HG03442 (cell line): Measurements from ENCODE around the gene HMGN4.
"Not testable (repeated sequence)": the region's sequence is repeated elsewhere in the genome, so short reads cannot be mapped to it uniquely, and the experiment has no call there.

ENCODE experiments used
- ATAC-seq: cut with Tn5 transposase; IDR thresholded peaks from one replicate; pipeline ENCODE4 v1.9.1; 2021; ENCODE audit warnings: mild to moderate bottlenecking, moderate library complexity; ENCODE audit not compliant: unreplicated experiment

Gene HMGN4

DNA sequence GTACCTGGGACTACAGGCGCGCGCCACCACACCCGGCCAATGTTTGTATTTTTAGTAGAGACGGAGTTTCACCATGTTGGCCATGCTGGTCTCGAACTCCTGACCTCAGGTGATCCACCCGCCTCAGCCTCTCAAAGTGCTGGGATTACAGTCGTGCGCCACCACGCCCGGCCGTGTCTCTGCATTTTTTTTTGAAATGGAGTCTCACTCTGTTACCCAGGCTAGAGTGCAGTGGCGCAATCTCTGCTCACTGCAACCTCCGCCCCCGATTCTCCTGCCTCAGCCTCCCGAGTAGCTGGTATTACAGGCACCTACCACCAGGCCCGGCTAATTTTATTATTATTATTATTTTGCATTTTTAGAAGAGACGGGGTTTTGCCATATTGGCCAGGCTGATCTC is 9.2 kb downstream of the HMGN4 start:
- not testable (repeated sequence) for ATAC-seq

DNA sequence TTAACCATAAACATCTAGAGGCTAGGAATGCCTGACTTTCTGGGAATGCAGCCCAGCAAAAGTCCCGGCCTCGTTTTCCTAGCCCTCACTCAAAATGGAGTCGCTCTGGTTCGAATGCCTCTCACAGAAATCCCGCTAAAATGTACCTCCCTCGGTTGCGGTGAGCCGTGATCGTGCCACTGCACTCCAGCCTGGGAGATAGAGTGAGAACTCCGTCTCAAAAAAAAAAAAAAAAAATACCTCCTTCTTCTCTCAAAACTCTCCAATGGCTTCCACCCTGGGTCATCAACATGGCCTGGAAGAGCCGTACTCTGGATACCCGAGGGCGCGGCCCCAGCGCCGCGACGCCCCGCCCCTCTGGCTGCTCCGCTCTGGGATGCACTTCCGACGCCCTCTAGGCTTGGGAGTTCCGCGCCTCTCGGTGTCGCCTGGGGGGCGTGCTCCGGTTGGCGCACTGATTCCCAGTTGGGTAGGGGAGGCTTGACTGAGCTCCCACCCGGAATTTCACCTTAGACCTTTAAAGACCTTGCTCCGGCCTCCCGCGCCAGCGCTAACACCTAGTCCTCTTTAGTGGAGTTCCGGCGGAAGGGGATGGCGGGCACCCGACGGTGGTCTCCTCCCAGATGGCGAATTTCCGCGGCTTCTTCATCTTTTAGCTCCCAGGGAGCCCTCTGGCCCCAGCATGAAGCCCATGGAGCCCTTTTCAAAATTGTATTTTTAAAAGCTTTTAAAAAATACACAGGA is 12.3 kb downstream of the HMGN4 start:
- ATAC-seq: peak; percentile 27

DNA sequence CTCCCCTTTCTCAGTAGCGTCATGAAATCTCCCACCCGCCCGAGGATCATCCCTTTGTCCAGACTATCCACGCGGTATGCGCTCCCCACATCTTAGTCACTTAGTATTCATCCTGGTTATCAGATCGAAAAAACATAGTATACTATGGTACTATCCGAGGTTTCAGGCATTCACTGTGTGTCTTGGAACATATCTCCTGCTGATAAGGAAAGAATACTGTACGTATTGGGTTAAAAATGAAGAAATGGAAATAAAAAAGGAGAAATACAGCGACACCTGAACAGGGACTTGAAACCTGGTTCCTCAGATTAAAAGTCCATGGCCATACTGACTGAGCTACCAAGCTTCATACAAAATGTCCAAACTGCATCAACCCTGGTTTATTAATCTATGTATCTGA is 14.0 kb downstream of the HMGN4 start:
- no peak for ATAC-seq

DNA sequence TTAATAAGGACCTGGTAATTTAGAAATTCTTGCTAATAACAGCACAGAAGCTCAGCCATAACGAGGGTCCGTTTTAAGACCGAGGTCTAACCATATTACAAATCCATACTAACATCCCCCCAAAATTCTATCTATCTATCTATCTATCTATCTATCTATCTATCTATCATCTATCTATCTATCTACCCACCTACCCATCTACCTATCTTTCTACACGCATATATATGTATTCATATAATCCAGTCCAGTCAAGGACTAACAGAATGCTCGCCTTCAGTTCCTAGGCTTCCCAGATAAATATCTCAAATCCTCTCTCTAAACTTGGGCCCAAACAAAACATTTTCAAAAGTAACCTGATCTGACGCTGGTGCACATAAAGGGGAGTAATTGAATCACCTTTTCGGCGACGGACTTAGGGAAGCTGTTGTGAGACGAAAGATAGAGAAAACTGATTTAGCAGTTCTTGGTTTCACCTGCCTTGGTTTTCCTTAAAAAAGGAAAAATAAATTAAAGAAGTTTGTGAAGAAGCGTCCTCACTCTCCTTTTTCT is 14.5 kb downstream of the HMGN4 start:
- ATAC-seq: no peak

DNA sequence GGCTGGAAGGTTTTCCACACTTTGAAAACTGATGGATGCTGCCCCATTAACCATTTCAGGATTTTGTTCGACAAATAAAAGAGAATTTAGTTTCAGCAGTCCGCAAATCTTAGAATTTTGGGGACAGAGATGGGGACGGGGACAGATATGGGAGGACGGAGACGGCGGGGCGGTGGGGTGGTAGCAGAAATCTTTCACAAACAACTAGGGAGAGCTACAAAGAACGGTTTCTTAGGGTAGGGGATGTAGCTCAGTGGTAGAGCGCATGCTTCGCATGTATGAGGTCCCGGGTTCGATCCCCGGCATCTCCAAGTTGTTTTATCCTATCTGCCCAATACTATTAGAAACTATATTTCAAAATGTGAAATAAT is 15.1 kb downstream of the HMGN4 start:
- peak; percentile 33 for ATAC-seq

DNA sequence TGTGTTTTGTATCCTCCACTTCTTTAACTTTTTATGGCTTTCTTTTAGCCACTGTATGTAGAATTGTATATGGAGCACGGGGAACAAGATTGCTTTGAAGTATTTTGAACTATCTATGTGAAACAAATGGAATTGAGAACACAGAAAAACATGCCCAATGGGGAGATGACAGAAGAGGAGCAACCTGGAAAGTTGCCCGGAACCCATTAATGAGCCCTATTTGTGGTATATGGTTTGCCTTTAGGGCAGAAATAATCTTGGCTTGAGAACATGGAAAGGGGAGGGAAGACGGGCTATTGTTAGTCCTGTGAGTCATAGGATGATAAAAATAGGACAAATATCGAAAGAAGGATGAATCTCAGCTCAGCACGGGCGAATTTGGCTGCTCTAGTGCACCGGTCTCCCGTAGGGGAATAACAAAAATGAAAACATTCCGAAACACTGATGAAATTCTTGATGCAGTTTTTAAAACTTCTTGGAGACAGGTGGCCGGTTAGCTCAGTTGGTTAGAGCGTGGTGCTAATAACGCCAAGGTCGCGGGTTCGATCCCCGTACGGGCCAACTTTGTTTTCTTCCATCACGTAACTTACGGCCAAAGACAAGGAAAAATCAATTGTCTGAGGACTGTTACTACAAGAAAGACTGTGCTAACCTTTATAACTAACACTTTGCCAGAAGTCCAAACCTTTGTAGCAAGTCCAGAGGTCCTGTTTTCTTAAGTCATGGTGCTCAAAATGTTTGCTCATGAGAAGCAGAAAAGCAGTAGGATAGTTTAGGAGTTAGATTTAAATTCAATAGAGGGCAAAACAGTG is 15.7 kb downstream of the HMGN4 start:
- ATAC-seq: peak; percentile 36

DNA sequence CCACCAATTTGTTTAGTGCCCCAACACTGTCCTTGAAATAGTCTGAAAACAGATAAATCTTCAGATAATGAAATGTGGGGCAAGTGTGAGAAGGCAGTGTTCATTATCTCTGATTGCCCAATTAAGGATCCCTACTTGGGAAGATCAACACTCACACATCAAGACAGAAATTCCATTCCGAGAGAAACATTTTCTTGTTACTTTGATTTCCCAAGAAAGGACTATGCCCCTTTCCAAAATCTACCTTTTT is 16.2 kb downstream of the HMGN4 start:
- no peak for ATAC-seq

DNA sequence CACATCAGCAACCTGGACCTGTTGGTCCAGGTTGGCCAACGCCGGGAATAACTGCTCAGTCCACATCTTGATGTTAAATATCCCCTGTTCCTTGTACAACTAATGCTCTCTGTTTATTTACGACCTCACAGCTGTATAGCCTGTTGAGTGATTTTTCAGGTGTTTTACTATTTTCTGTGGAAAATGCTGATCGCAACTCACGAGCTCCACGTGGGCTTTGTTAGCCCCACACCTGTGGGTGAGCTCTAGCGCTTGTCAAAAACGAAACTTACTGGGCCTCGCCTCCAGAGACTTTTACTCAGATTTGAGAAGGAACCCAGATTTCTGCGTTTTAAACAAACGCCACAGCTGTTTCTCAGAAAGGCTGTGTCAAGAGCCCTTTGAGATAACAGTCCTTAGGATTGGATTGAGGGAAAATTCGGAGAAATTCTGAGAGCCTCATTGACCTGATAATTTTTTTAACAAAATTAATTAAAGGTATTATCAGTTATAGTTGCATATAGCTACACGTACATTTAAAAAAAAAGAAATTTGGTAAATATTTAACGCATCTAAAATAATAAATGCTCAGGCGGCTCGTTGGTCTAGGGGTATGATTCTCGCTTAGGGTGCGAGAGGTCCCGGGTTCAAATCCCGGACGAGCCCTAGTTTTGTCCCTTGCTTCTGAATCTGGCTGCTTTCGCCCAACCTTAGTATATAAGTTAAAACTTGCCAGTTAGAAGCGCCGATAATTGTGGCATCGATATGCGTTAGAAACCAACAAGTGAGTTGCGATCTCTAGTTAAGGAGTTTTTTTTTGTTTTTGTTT is 16.7 kb downstream of the HMGN4 start:
- no peak for ATAC-seq

DNA sequence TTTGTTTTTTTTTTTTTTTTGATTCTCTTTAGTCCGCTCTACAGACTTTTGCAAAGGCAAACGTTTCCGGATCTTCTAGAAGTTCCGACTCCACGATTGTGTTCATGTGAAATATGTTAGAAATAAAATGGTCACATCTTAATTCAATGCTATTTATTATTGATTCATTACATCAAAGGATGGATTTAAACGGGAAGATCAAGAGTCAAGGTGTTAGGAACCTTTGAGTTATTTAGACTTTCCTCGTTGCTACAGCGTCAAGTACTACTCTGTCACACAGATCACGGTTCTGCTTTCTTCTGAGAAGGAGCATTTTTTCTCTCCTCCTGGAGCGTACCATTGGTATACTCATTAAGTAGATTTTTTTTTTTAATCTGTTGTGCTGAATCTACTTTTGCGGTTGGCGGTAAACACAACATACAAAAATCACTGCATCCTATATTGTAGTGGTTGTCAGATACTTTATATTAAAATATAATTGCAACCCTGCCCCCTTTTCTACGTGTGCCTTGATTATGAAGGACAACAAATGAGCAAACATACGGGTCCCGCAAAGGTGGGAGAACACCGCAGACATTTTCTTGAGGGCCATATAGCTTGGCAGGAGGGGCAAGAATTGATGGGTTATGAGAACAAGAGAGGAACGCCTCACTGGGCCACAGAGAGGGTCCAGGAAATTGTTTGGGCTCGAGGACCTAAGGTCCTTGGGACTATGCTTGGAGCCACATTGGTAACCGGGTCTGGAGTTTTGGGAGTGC is 17.5 kb downstream of the HMGN4 start:
- ATAC-seq: no peak

DNA sequence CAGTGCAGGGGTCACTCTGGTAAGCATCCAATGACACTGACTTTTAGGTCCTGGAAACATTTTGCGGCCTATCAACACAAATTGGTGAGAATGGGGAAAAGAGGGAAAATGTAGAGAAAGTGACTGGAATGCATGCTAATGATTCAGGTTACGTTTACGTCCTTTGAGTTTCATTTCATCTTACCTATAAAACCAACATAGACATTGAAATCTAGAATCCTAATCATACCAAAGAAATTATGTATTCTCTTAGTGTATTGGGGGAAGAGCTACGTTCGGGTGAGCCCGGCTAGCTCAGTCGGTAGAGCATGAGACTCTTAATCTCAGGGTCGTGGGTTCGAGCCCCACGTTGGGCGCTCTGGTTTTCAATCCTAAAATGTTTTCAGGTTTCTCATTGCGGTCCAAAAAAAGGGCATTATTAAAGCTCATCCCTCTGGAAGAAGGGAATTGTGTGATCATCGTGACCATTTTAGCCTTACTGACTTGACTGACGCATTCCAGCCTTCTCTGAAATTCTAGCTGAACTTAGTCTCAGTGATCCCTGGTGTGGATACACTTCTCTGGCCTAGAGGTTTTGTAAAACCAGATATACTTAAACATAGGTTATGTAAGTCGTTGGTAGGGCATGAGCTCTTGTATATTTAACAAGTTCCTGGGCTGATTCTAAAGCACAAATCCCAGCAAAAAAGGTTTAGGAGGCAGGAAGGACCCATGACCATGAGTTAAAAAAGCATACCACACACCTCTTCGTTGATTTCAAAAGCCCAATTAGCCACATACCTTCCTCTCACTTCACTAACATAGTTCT is 18.3 kb downstream of the HMGN4 start:
- no peak for ATAC-seq

DNA sequence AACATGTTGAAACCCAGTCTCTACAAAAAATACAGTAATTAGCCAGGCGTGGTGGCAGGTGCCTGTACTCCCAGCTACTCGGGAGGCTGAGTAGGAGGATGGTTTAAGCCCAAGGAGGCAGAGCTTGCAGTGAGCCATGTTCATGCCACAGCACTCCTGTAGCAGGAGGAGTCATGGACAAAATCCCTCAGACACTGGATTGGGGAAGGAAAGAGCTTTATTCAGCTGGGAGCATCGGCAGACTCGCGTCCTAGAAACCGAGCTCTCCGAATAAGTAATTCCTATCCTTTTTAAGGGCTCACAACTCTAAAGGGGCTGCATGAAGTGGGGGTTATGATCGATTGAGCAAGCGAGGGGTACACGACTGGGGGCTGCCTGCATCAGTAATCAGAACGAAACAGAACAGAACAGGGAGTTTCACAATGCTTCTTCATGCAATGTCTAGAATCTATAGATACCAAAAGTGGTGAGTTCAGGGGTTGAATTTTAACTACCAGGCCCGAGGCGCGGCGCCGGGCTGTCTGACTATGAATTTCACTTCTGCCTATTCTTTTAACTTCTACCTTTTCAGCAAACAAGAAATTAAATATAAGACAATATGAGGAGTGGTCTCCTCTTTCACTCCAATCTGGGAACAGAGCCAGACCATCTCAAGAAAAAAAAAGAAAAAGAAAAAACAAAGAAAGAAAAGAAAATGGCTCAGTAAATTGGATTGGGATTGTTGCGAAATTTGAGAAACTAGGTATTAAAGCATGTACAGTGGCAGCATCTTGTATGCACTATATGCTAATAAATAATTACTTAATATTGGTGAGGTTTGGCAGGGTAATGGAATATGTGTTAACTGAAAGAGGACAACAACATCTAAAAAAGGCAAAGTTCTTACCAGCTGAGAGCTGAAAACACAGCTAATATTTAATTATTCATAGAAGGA is 23.6 kb downstream of the HMGN4 start:
- no peak for ATAC-seq

DNA sequence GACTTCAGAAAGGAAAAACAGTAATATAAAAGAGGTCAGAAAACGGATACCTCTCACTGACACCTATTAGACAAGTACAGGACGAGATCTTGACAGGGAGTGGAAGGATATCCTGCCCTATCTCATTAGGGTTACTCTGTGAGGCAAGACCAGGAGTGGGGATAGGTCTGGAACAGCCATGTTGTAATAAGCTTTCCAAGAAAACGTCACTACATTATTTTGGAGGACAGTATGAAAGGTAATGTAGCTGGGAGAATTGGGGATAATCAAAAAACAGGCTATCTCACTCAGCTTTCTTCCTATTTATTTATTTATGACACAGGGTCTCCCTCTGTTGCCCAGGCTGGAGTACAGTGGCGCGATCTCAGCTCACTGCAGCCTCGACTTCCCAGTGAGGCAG is 25.3 kb downstream of the HMGN4 start:
- no peak for ATAC-seq

DNA sequence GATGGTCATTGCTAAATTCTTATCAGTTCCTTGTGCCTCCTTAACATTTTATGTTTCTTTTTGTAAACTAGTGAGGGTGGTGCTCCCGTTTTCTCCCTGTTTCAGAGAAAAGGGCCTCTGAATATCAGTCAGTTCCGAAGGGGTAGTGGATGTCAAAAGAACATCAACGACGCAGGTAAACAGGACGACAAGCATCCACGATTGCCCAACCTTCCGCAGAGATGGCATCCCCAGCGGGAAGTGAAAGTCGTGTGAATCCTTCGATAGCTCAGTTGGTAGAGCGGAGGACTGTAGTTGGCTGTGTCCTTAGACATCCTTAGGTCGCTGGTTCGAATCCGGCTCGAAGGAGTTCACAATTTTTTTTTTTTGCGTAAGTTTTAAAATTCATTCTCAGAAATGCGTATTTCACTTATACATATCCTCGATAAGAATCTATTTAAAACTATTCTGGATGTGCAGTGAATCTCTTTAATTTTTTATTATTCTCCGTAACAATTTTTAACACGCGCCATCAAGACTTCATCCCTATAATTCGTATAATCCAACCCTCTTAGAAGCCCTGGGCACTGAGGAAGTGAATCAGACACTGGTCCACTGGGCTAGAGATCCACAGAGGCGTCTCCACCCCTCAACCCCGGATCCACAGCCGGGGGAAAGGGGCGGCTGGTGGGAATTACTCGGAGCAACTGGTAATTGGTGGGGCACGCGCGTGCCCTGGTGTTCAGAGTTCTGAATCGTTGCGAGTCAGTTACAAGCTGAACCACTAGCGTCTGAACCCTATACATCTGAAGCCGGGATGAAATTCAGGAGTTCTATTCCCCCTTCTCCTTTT is 30.7 kb downstream of the HMGN4 start:
- peak; percentile 56 for ATAC-seq

DNA sequence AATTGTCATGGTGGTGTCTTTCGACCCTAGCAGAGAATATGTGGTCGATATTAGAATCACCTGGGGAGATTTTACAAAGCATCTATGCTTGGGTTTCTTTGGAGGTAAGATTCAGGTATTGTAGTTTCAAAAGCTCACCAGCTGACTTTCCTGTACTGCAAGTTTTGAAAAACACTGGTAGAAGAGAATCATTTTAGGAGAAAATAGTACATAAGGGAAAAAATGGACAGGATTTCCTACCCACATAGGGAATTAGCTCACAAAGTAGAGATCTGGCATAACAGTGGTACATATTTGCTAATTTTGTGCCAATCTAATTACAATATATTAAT is 31.2 kb downstream of the HMGN4 start:
- no peak for ATAC-seq

DNA sequence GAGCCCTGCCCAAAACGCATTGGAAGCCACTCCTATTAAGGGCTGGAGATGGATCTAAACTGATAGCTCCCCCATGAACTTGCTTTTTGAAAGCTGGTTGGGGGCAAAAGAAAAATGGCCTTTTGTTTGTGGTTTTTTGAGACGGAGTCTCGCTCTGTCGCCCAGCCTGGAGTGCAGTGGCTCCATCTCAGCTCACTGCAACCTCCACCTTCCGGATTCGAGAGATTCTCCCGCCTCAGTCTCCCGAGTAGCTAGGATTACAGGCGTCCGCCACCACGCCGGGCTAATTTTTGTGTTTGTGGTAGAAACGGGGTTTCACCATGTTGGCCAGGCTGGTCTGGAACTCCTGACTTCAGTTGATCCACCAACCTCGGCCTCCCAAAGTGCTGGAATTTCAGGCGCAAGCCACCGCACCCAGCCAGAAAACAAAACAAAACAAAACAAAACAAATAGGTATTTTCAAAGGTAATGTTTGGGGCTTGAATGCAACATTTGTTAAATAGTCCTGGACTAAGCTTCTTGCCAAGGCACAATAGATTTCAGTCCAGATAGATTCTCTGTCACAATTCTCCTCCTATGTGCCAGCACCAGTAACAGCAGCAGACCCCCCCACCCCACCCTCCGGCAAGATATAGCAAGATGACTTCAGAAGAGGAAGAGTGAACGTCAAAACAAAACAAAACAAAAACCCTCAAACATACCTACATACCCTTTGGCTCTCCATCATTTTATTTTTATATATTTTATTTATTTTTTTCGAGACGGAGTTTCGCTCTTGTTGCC is 32.1 kb downstream of the HMGN4 start:
- ATAC-seq: no peak

DNA sequence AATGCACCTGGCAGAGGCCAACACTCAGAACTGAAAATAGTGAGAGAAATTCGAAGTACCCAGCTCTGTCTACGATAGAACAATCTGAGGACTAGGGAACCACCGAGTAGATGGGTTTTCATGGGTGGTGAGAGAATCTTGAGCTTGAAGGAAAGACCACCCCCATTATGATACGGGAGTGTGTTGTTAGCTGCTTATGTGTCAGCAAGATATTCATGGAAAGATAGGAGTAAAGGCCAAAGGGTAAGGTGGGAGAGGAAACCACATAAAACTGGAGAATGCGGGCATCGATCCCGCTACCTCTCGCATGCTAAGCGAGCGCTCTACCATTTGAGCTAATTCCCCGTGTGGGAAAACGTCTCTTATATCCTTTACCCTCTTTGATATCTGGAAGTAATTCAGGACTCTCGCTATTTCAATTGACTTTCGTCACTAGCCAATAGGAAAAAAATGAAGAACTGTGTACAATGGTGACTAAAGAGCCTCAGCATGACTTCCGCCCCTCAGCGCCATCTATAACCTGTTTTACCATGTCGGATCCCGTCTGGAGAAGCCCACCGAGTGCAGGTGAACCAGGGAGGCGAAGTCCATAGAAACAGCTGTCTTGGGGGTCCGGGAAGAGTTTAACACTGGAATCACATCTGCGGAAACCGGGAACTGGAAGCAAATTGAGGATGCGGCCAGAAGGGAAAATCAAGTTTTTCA is 33.6 kb downstream of the HMGN4 start:
- ATAC-seq: no peak

DNA sequence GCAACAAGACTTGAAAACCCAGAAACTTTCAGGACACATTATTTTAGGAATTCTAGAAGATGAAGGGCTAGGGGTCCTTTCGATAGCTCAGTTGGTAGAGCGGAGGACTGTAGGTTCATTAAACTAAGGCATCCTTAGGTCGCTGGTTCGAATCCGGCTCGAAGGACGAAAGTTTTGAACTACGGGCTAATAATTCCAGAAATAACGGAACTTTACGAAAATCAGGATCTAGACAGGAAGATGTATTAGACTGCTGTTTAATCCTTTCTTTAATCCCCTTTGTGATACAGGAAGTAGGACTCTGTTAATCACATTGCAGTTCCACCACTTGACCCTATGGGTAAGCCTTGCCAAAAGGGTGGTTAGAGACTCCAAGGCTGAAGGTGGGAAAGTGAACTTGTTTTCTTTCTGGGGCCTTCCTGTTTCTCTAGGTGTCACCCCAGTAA is 37.4 kb downstream of the HMGN4 start:
- no peak for ATAC-seq
